ENCODE measurements around the gene OR4K2. TPM values are rescaled to one million over a fixed set of nuclear protein-coding genes. Genes with fewer than 3 reads are reported as not detected.
A peak's percentile ranks its signal among the peaks of the same experiment; 100 is the strongest.
"Not testable (repeated sequence)": the region's sequence is repeated elsewhere in the genome, so short reads cannot be mapped to it uniquely, and the experiment has no call there.

OR4K2 gene
- total and polyA plus RNA-seq, 2 experiments from 2014 or later: not detected

- Histone ChIP-seq H3K9me3 (ENCODE audit: low read depth) (no peaks in the 10 kb centered on the region), H3F3A (ENCODE audit: insufficient read depth) (no peaks in the 10 kb centered on the region), H2AFZ (no peak overlapping the region), H3K9me2 (ENCODE audit: insufficient read depth) (no peaks in the 10 kb centered on the region), H3K4me3 (no peak overlapping the region), H4K20me1 (ENCODE audit: insufficient read depth) (no peaks in the 10 kb centered on the region), H3K27ac (no peak overlapping the region), H3K27me3 (replicated peaks; ENCODE audit: insufficient read depth) (no peaks in the 10 kb centered on the region), H3K4me1 (ENCODE audit: insufficient read depth) (no peaks in the 10 kb centered on the region), H3K79me2 (ENCODE audit: insufficient read depth) (no peaks in the 10 kb centered on the region), H3K36me3 (ENCODE audit: low read depth) (no peaks in the 10 kb centered on the region), H3K9ac (no peak overlapping the region), H3K4me2 (ENCODE audit: unreplicated experiment) (no peak overlapping the region)
- TF ChIP-seq EZH2 (IDR thresholded peaks at IDR 0.05; ENCODE audit: insufficient read depth, poor library complexity, severe bottlenecking): no peak
- TF ChIP-seq EZH2phosphoT487 (IDR thresholded peaks at IDR 0.05; ENCODE audit: insufficient read depth, low read depth): no peak
- in situ Hi-C loops (cut with MboI): no loop called here
- DNase-seq: no peak
These were observed 36.5 kb upstream of the OR4K2 start for GRCh38 chr14:19838433-19838832.

GRCh38 chr14:19851365-19851764 lies 23.6 kb upstream of the OR4K2 start:
- Histone ChIP-seq H3F3A (ENCODE audit: insufficient read depth) (no peaks in the 10 kb centered on the region), H3K4me2 (ENCODE audit: unreplicated experiment) (no peak overlapping the region), H3K9ac (no peak overlapping the region), H4K20me1 (ENCODE audit: insufficient read depth) (no peaks in the 10 kb centered on the region), H3K9me3 (ENCODE audit: low read depth) (no peaks in the 10 kb centered on the region), H2AFZ (no peak overlapping the region), H3K4me3 (no peak overlapping the region), H3K27me3 (replicated peaks; ENCODE audit: insufficient read depth) (no peaks in the 10 kb centered on the region), H3K36me3 (ENCODE audit: low read depth) (no peaks in the 10 kb centered on the region), H3K4me1 (ENCODE audit: insufficient read depth) (no peaks in the 10 kb centered on the region), H3K27ac (no peak overlapping the region), H3K79me2 (ENCODE audit: insufficient read depth) (no peaks in the 10 kb centered on the region), H3K9me2 (ENCODE audit: insufficient read depth) (no peaks in the 10 kb centered on the region)
- TF ChIP-seq EZH2phosphoT487 (IDR thresholded peaks at IDR 0.05; ENCODE audit: insufficient read depth, low read depth) (no peak), EZH2 (IDR thresholded peaks at IDR 0.05; ENCODE audit: insufficient read depth, poor library complexity, severe bottlenecking) (no peak)
- DNase-seq: peak; percentile 5
- in situ Hi-C loops (cut with MboI): no loop called here

- H3K79me2 ChIP-seq (ENCODE audit: insufficient read depth); H3K4me1 ChIP-seq (ENCODE audit: insufficient read depth); H4K20me1 ChIP-seq (ENCODE audit: insufficient read depth); H3F3A ChIP-seq (ENCODE audit: insufficient read depth); H2AFZ ChIP-seq; H3K9me3 ChIP-seq (ENCODE audit: low read depth); DNase-seq; H3K27me3 ChIP-seq (replicated peaks; ENCODE audit: insufficient read depth); H3K9me2 ChIP-seq (ENCODE audit: insufficient read depth); in situ Hi-C loops (cut with MboI); H3K36me3 ChIP-seq (ENCODE audit: low read depth); H3K4me2 ChIP-seq (ENCODE audit: unreplicated experiment); H3K9ac ChIP-seq; H3K4me3 ChIP-seq; H3K27ac ChIP-seq: not testable (repeated sequence)
- 64 to 75% methylated on average over 28 to 39 of the region's 39 CpGs for WGBS, 2 experiments (ENCODE audit: low coverage in 1 of 2, low lambda C conversion rate in 2 of 2, missing lambda C conversion rate in 2 of 2)
These were observed 8.8 kb upstream of the OR4K2 start for GRCh38 chr14:19866061-19866669.

- no peaks in the 10 kb centered on the region for H4K20me1 ChIP-seq (ENCODE audit: insufficient read depth)
- no peaks in the 10 kb centered on the region for H3K79me2 ChIP-seq (ENCODE audit: insufficient read depth)
- H3K27ac ChIP-seq: no peak overlapping the region
- 18 to 21% methylated on average over 6 of the region's 6 CpGs for WGBS, 2 experiments (ENCODE audit: low coverage in 1 of 2, low lambda C conversion rate in 2 of 2, missing lambda C conversion rate in 2 of 2)
- no peaks in the 10 kb centered on the region for H3K9me3 ChIP-seq (ENCODE audit: low read depth)
- no peak overlapping the region for H3K4me2 ChIP-seq (ENCODE audit: unreplicated experiment)
- in situ Hi-C loops (cut with MboI): no loop called here
- no peak overlapping the region for H3K9ac ChIP-seq
- no peaks in the 10 kb centered on the region for H3K4me1 ChIP-seq (ENCODE audit: insufficient read depth)
- TF ChIP-seq EZH2phosphoT487 (IDR thresholded peaks at IDR 0.05; ENCODE audit: insufficient read depth, low read depth) (no peak), EZH2 (IDR thresholded peaks at IDR 0.05; ENCODE audit: insufficient read depth, poor library complexity, severe bottlenecking) (no peak)
- DNase-seq: no peak
- H3K27me3 ChIP-seq (replicated peaks; ENCODE audit: insufficient read depth): no peaks in the 10 kb centered on the region
- no peak overlapping the region for H3K4me3 ChIP-seq
- H3K9me2 ChIP-seq (ENCODE audit: insufficient read depth): no peaks in the 10 kb centered on the region
- H3F3A ChIP-seq (ENCODE audit: insufficient read depth): no peaks in the 10 kb centered on the region
- no peaks in the 10 kb centered on the region for H3K36me3 ChIP-seq (ENCODE audit: low read depth)
- no peak overlapping the region for H2AFZ ChIP-seq
These were observed 1.8 kb upstream of the OR4K2 start for GRCh38 chr14:19873178-19873577.

GRCh38 chr14:19878029-19878642 lies 3.2 kb downstream of the OR4K2 start:
- Histone ChIP-seq H3K9me2 (ENCODE audit: insufficient read depth) (no peaks in the 10 kb centered on the region), H3K4me2 (ENCODE audit: unreplicated experiment) (no peak overlapping the region), H2AFZ (no peak overlapping the region), H3K4me3 (no peak overlapping the region), H3K4me1 (ENCODE audit: insufficient read depth) (no peaks in the 10 kb centered on the region), H3K36me3 (ENCODE audit: low read depth) (no peaks in the 10 kb centered on the region), H4K20me1 (ENCODE audit: insufficient read depth) (no peaks in the 10 kb centered on the region), H3K9ac (no peak overlapping the region), H3F3A (ENCODE audit: insufficient read depth) (no peaks in the 10 kb centered on the region), H3K79me2 (ENCODE audit: insufficient read depth) (no peaks in the 10 kb centered on the region), H3K27me3 (replicated peaks; ENCODE audit: insufficient read depth) (no peaks in the 10 kb centered on the region), H3K27ac (no peak overlapping the region), H3K9me3 (ENCODE audit: low read depth) (no peaks in the 10 kb centered on the region)
- in situ Hi-C loops (cut with MboI): no loop called here
- peak; percentile 11 for DNase-seq
- TF ChIP-seq EZH2 (IDR thresholded peaks at IDR 0.05; ENCODE audit: insufficient read depth, poor library complexity, severe bottlenecking) (no peak), EZH2phosphoT487 (IDR thresholded peaks at IDR 0.05; ENCODE audit: insufficient read depth, low read depth) (no peak)

All from GM23248 (cell line).